K562 (cell line): ENCODE data around the gene MLIP.
"Not testable (repeated sequence)": the region's sequence is repeated elsewhere in the genome, so short reads cannot be mapped to it uniquely, and the experiment has no call there.

Experiments
- EP300 ChIP-seq: IDR thresholded peaks from 2 replicates; pipeline ENCODE4 v1.6.1; 2012; ENCODE audit warnings: low read length, improper control_type of control experiment
- ESRRA ChIP-seq: fragments of 450-650 bp; IDR thresholded peaks from 2 replicates; pipeline ENCODE4 v1.6.1; 2014; ENCODE audit warnings: low read depth, mild to moderate bottlenecking, moderate library complexity, borderline replicate concordance
- MCM2 ChIP-seq: fragments of 450-650 bp; IDR thresholded peaks from 2 replicates; pipeline ENCODE4 v1.6.1; 2017; ENCODE audit warnings: low read depth, mild to moderate bottlenecking
- NFIC ChIP-seq: fragments of 450-650 bp; IDR thresholded peaks from 2 replicates; pipeline ENCODE4 v1.6.1; 2017; ENCODE audit warnings: mild to moderate bottlenecking, inconsistent platforms
- RCOR1 ChIP-seq, 2 experiments: IDR thresholded peaks; 2 replicates each; pipeline ENCODE4 v1.6.1; 2012; ENCODE audit warnings: low read depth in 2 of 2, low read length in 2 of 2, borderline replicate concordance in 1 of 2, improper control_type of control experiment in 1 of 2
- SIN3A ChIP-seq, 2 experiments: fragments of 150-350 bp in 1 of 2; IDR thresholded peaks; 2 replicates each; pipeline ENCODE4 v1.6.1; 2011 to 2016; ENCODE audit warnings: borderline replicate concordance in 2 of 2, low read depth in 2 of 2, low read length in 2 of 2, mild to moderate bottlenecking in 2 of 2, moderate library complexity in 2 of 2; ENCODE audit not compliant: control insufficient read depth in 1 of 2
- SMAD1 ChIP-seq: fragments of 150-350 bp; IDR thresholded peaks from 2 replicates; pipeline ENCODE4 v1.6.1; 2014; ENCODE audit warnings: low read length, low read depth; ENCODE audit not compliant: partially characterized antibody
- TCF7L2 ChIP-seq: fragments of 150-350 bp; IDR thresholded peaks from 2 replicates; pipeline ENCODE4 v1.6.1; 2016; ENCODE audit warnings: low read depth, mild to moderate bottlenecking, low read length, moderate library complexity
- TOE1 ChIP-seq, 2 experiments: fragments of 450-650 bp in 1 of 2; sonication (generic) in 1 of 2; formaldehyde crosslinking in 1 of 2; IDR thresholded peaks; 2 replicates each; pipeline versions ENCODE4 v1.7.1 to v1.8.0; 2016 to 2022; ENCODE audit warnings: borderline replicate concordance in 2 of 2, mild to moderate bottlenecking in 2 of 2, antibody characterized with exemption in 1 of 2, inconsistent platforms in 1 of 2, low read depth in 1 of 2, missing genetic modification reagents in 1 of 2, moderate library complexity in 1 of 2
- ZNF253 ChIP-seq: fragments of 250-450 bp; sonication (Bioruptor Pico); conservative IDR thresholded peaks from 2 replicates; pipeline ENCODE4 v1.6.1; 2021; ENCODE audit warnings: mild to moderate bottlenecking
- ZNF274 ChIP-seq: IDR thresholded peaks from 2 replicates; pipeline ENCODE4 v1.6.1; 2011; ENCODE audit warnings: low read depth, mild to moderate bottlenecking, low read length, moderate library complexity, borderline replicate concordance
- ZNF316 ChIP-seq: fragments of 450-650 bp; IDR thresholded peaks from 2 replicates; pipeline ENCODE4 v1.6.1; 2016
- ZNF586 ChIP-seq: fragments of 450-650 bp; formaldehyde crosslinking; conservative IDR thresholded peaks from 2 replicates; pipeline ENCODE4 v1.4.0; 2020; ENCODE audit warnings: mild to moderate bottlenecking, moderate library complexity
- TF ChIP-seq, protein P1 (sequence below), 2 experiments: fragments of 450-650 bp in 1 of 2; sonication (generic) in 1 of 2; formaldehyde crosslinking in 1 of 2; IDR thresholded peaks; 2 replicates each; pipeline versions ENCODE4 v1.7.1 to v1.9.0; 2016 to 2022; ENCODE audit warnings: inconsistent platforms in 1 of 2, mild to moderate bottlenecking in 1 of 2, missing genetic modification reagents in 1 of 2

DNA sequence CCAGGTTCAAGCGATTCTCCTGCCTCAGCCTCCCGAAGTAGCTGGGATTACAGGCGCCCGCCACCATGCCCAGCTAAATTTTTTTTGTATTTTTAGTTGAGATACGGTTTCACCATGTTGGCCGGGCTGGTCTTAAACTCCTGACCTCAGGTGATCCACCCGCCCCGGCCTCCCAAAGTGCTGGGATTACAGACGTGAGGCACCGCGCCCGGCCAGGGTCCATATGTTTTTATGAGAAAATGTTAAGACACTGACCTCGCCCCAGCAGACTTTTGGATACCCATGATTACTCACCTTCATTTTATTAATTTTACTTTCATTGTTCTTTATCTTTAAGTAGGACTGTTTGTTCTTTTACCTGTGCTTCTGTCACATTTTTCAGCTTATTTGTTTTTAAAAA is 29.7 kb upstream of the MLIP start:
- not testable (repeated sequence) for TF ChIP-seq ZNF274; MCM2; ZNF586 (CRISPR knock-in tag); NFIC; SIN3A (IDR thresholded peaks at IDR 0.05; ENCODE audit: borderline replicate concordance in 2 of 2, control insufficient read depth in 1 of 2, low read depth in 2 of 2, low read length in 2 of 2); SMAD1; ZNF253 (CRISPR knock-in tag); TCF7L2; ESRRA; RCOR1 (IDR thresholded peaks at IDR 0.05; ENCODE audit: borderline replicate concordance in 1 of 2, low read depth in 2 of 2, low read length in 2 of 2); ZNF316; EP300; TOE1 (IDR thresholded peaks at IDR 0.05; ENCODE audit: borderline replicate concordance); TOE1 (CRISPR knock-in tag; IDR thresholded peaks at IDR 0.05; ENCODE audit: borderline replicate concordance, low read depth)
- TF ChIP-seq, protein P1, sequence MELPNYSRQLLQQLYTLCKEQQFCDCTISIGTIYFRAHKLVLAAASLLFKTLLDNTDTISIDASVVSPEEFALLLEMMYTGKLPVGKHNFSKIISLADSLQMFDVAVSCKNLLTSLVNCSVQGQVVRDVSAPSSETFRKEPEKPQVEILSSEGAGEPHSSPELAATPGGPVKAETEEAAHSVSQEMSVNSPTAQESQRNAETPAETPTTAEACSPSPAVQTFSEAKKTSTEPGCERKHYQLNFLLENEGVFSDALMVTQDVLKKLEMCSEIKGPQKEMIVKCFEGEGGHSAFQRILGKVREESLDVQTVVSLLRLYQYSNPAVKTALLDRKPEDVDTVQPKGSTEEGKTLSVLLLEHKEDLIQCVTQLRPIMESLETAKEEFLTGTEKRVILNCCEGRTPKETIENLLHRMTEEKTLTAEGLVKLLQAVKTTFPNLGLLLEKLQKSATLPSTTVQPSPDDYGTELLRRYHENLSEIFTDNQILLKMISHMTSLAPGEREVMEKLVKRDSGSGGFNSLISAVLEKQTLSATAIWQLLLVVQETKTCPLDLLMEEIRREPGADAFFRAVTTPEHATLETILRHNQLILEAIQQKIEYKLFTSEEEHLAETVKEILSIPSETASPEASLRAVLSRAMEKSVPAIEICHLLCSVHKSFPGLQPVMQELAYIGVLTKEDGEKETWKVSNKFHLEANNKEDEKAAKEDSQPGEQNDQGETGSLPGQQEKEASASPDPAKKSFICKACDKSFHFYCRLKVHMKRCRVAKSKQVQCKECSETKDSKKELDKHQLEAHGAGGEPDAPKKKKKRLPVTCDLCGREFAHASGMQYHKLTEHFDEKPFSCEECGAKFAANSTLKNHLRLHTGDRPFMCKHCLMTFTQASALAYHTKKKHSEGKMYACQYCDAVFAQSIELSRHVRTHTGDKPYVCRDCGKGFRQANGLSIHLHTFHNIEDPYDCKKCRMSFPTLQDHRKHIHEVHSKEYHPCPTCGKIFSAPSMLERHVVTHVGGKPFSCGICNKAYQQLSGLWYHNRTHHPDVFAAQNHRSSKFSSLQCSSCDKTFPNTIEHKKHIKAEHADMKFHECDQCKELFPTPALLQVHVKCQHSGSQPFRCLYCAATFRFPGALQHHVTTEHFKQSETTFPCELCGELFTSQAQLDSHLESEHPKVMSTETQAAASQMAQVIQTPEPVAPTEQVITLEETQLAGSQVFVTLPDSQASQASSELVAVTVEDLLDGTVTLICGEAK (IDR thresholded peaks at IDR 0.05): not testable (repeated sequence)
- TF ChIP-seq, protein P1 (CRISPR knock-in tag; IDR thresholded peaks at IDR 0.05): not testable (repeated sequence)
